HG02852 (cell line): Measurements from ENCODE around the gene CCKAR.
A peak's percentile ranks its signal among the peaks of the same experiment; 100 is the strongest.

ENCODE experiments used
- ATAC-seq: cut with Tn5 transposase; IDR thresholded peaks from one replicate; pipeline ENCODE4 v1.9.1; 2021; ENCODE audit warnings: mild to moderate bottlenecking, moderate library complexity; ENCODE audit not compliant: unreplicated experiment

Gene CCKAR

DNA sequence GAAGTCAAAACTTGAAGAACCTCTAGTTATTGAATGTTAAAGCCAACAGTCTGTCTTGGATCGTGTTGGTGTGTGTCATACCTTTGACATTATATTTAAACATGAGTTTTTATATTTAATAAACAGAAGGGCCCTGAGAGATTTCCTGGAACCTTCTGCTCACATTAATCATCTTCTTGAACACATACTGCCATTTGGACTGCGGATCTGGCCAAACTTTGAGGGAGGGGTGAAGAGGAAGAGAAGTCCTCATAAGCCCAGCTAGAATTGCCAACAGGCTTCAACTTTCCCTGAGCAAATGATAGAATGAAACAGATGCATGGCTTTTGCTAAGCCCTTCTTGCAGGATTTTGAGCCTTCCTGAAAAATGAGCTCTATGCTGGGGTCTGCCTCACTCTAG lies 27.4 kb downstream of the CCKAR start:
- ATAC-seq, result no peak

DNA sequence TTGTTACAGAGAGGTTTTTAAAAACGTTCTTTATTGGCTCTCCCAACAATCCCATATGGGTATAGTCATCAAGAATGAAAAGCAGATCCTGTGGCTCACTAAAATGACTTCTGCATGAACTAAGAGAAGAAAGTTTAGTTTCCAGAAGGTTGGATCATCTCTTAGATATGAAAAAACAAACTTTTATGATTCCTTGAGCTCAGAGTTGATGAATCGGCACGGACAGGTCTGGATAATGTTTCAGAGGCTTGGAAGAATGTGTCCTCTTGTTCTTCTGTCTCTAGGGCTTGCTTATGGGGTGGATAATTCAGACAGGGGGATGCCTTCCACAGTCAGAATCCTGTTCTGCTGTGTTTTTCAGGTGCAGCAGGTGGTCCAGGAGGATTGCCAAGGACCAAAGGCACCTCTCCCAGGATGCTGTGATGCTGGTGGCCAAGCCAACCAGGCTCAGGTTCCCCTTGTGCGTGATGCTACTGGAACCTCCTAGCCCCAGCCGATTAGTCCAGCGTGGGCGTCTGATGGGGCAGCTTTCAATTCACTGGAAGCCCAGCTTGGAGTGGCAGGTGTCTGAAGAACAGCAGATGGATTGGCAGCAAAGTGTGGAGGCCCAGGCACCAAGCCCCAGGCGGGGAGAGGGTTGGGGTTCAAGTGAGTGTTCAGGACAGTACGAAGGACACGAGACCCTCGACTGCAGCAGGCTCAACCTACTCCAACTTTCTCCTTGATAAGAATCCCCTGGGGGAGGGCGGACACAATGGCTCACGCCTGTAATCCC lies 30.3 kb downstream of the CCKAR start:
- ATAC-seq, result no peak

DNA sequence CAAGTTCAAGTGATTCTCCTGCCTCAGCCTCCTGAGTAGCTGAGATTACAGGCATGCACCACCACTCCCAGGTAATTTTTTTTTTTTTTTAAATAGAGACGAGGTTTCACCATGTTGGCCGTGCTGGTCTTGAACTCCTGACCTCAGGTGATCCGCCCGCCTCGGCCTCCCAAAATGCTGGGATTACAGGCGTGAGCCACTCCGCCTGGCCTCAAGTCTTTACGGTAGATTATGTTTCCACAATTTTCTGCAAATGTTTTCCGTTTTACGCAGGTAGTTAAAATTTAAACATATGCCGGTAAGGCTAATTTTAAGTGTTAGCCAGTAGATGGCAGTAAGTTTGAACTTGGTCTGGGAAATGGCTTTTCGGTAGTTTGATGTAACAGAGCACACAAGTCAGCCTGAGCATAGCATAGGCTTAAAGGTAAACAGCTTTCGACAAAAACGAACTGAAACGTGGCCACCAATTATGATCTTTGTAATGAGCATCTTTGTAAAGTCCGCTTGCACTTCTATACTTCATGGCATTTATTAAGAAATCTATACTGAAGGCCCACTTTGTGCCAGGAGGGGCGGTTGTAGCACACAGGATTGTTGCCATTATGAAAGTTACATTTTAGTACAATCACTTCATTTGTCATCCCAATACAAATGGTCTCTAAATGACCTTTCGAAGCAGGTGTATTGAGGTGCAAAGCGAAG lies 31.1 kb downstream of the CCKAR start:
- peak; percentile 75 for ATAC-seq

DNA sequence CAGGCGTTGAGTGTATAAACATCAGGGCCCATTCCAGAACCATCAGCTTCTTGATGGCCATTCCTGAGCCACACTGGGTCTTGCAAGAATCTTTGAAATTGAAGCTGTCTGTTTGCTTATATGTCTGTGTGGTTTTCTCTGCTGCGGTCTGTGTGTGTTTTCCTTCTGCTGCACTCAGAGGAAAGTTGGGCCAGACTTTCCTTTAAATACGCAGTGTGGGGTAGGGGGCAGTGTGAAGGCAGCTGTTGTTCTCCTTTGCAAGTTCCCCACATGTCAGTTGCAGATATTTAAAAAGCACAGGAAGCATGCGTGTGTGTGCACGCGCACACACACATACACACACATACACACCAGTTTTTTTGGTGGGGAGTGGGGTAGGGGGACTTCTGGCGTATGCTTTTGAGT lies 32.1 kb downstream of the CCKAR start:
- no peak for ATAC-seq

DNA sequence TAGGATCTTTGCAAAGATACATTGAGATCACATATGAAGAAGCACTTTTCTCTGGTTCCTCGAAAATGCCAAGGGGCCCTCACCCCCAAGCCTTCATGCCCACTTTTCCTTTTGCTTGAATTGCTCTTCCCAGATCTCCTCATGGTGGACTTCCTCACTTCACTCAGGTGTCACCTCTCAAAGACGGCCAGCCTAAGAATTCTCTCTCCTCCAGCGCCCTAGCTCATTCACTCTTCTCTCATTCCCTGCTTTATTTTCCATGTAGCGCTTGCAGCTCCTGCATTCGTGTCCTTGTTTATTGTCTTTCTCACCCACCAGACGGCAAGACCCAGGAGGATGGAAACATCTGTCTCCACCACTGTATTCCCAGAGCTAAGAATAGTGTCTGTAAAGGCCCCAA lies 32.9 kb downstream of the CCKAR start:
- ATAC-seq, result no peak

DNA sequence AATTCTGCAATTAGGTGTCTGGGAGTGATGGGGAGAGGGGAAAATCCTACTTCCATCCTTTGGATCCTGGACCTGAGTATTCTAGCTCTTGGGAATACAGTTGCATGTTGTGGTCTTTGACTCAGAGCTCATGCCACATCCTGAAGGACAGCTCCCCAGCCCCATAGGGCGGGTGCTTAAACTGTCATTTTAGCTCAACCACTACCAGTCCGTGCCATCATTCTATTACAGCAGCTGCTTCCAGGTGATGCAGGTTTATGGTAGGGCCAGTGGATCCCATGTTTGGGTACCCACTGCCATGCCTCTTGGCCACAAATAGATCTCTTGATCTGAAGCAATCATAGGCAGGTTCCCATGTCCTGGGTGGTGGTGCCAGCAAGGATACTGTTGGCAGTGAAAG lies 34.7 kb downstream of the CCKAR start:
- no peak for ATAC-seq

DNA sequence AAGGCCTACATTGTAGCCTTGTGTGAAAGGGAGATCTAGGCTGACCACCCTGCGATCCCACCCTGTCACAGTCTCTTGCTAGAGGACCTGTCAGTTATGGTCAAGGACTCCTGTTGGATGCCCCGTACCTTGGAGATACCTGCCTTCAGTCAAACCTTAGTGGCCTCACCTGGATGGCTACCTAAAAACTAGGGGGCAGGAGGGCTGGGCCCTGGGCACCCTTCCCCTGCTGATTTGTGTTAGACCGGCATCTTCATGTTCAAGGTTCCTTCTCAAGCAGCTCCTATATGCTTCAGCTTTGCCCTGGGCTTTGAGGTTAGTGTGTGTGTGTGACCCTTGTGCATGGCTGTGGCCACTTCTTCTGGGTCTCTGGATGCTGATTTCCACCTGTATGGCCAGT lies 35.3 kb downstream of the CCKAR start:
- ATAC-seq, result no peak

DNA sequence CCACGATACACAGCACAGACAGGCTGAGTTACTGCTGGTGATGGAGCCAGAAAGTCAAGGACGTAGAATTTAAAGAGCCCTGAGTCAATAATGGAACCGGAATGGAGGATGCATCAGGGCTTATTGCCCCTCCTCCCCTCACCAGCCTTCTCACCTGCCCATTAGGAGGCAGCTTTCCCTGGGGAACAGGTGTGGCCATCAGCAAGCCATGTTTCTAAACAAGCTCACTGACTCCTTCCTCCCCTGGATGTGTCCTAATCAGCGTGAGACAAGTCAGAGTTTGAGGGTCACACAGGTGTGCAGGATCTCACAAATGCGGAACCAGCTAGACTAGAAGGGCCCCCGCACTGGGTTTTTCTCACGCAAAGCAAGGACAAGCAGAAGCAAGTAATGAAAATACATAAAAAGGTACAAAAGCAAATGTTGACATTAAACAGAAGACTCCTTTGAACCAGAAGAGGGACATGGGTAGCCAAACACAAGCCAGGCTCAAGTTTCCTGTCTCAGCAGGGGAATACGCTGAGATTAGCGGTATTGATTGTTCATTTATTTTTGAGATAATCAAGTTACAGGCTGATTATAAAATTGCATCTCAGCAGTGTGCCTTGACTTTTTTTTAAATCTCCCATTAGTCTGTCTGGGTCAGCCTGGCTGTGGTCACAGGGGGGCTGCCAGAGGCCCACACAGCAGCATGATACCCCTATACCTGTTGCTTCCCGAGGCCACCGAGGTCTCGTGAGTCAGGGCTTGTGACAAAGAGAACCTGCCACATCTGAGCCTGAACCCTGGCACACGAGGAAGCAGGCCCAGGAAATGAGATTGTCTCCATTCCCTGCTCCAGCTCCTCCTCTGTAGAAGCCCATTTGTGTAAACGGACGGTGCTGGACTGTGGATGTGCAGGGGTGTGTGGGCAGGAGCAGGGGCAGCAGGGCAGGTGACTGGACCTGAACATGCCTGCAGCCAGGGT lies 37.4 kb downstream of the CCKAR start:
- no peak for ATAC-seq

DNA sequence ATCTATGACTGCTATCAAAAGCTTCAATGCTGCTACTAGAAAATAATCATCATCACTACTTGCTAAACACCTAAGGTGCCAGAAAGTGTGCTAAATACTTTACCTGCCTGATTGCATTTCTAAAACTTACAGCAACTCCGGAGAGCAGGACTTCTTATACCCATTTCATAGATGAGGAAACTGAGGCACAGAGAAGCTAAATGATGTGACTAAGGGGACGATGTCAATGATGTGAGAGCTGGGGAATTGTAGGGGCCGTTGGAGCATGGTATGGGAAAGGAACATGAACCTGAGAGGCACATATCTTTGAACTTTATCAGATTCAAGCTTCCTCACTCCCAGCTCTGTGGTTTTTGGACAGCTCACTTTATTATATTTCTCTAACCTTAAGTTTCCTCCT lies 38.7 kb downstream of the CCKAR start:
- ATAC-seq, result no peak

DNA sequence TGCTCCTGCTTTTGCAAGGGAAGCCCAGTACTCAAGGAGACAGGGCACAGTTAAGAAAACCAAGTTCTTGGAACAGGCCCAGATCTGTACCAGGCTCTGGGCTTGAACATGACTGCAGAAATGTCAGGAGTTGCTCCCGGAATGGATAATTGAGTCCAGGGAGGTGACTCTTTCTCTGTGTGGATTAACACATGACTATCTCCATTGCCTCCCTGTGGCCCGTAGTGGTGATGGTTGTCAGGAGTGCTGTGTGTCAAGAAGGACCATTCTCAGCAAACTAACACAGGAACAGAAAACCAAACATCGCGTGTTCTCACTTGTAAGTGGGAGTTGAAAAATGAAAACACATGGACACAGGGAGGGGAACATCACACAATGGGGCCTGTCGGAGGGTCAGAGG lies 39.9 kb downstream of the CCKAR start:
- no peak for ATAC-seq

DNA sequence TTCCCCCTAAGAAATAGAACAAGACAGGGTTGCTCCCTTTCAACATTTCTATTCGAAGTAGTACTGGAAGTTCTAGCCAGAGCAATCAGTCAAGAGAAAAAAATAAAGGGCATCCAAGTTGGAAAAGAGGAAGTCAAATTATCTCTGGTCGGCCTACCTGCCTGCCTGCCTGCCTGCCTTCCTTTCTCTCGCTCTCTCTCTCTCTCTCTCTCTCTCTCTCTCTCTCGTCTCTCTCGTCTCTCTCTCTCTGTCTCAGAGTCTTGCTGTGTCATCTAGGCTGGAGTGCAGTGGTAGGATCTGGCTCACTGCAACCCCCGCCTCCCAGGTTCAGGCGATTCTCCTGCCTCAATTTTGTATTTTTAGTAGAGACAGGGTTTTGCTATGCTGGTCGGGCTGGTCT lies 42.9 kb downstream of the CCKAR start:
- ATAC-seq, result no peak

DNA sequence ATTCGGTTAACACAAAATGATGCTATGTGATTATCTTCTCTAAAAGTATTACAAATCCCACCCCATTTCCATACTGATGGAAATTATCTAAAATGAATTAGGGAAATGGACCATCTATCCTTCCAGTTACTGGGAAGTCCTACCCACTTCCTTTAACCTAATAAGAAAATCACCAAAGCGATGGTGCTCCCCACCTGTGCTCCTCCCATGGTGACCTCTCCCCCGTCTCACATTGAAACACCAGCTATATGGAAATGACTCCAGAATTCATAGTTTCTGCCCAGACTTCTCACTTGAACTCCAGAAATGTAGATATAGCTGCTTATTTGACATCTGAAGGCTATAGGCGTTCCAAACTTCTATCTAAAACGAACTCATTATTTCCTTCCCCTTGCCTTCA lies 48.5 kb downstream of the CCKAR start:
- no peak for ATAC-seq

DNA sequence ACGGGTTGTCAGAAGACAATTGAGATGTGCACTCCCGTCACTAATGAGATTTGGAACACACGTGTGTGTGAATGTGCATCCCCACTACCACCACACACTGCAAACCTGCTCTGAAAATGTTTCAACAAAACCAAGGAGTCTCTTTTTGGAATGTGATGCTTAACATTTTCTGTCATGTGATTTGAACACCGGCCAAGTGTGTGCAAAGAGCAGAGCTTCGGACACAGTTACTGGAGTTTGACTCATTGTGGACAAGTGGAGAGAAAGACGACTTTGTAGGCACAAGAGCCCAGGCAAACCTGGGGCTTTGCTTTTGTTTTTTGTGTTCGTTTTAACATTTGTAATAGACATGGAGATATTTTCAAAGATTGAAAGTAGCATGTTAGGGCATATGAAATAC lies 49.2 kb downstream of the CCKAR start:
- ATAC-seq, result no peak

DNA sequence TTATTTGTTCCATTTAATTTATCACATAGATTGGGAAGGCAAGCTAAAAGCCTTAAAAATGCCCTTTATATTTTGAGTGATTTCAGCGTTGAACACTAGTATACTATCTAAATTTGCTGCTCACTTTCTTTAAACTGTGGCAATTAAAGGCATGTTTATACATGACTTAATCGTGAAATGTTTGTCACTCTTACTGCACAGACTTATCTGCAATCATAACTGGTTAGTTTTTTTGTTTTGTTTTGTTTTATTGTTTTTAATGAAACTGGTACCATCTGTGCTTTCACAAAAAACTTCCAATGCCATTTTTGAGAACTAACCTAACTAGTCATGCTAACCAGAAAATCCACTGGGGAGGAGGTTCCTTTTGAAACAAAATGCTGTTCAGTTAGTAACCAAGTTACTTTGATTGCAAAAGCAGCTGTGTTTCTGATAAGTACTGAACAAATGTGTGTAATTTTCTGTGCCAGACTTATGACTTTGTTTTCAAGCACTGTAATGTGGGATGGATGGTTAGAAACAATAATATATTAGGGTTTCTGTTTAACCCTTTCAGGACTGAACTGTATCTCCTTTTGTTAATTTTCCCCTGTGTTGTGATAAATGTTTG lies 56.1 kb downstream of the CCKAR start:
- no peak for ATAC-seq

DNA sequence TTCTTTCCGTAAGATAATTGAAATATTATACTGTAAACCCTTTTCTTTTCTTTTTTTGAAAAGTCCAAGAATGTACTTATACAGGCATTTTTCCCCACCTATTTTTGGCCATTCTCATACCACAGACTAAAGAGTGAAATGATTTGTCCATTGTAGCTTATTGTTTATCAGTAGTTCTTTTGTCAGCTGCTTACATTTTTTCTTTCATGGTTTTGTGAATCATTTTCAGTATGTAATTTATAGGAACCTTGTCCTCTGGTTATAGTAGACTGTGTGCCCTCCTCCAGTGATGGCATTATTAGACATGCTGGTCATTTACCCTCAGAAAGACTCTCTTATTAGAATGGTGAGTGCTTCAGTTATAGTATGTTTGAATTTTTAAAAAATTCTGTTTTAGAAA lies 56.7 kb downstream of the CCKAR start:
- ATAC-seq, result no peak

DNA sequence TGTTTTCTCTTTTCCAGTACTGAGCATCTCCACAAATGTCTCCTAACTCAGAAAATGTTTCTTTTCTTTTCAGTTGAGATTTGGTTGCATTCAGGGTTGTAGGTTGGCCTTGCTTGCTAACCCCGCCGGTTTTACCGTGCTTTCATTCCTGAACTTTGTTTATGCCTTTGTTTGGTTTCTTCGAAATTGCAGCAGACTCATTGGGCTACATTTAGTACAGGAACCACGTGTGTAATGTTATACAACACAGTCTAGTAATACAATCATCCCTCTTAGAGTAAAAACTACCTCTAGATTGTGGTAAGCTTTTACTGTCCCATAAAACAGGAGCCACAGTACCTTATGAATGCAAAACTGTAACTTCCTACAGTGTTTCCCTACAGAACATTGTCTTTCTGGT lies 57.9 kb downstream of the CCKAR start:
- ATAC-seq, result no peak

DNA sequence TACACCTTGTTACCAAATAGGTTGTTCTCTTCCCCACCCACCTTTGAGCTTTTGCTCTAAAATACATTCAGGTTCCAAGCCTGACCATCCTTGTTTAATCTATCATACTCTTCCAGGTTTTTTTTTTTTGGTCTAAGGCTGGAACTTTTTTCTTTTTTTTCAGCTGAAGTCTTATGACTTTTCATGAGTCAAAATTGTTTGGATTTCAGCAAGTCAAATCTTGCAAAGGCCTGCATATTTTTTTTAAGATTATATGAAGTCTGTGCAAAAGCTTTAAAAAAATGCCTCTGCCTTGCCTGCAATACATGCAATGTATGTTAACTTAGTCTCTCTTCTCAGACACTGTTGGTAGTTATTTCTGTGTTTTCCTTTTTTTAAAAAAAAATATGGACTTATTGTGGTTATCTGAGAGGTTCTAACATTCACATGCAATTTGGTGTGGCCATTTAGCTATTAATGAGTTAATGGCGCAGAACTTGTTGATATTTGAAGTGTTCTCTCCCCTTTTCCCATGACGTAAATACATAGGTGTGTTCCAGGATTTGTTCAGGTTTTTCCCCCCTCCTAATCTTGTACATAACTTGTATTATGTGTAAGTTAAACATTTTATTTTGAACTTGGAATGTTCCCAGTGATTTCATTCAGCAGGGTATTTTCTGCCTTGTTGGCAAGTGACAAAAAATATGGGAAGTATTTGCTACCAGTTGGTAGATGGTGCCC lies 58.7 kb downstream of the CCKAR start:
- ATAC-seq, result no peak
